Vagina (tissue), 2 donors: Measurements from ENCODE around the gene WNT16.

ENCODE experiments used
- POLR2A ChIP-seq, 2 donors: fragments of 450-650 bp; IDR thresholded peaks; one replicate each; pipeline ENCODE4 v1.6.1; 2017; ENCODE audit warnings: antibody characterized with exemption in 2 of 2, mild to moderate bottlenecking in 2 of 2, moderate library complexity in 2 of 2
- POLR2AphosphoS5 ChIP-seq, 2 donors: sonication (generic); formaldehyde crosslinking; IDR thresholded peaks; one replicate each; pipeline ENCODE4 v1.9.0; 2017; ENCODE audit warnings: antibody characterized with exemption in 2 of 2, mild to moderate bottlenecking in 2 of 2, low read depth in 1 of 2; ENCODE audit not compliant: insufficient read depth in 1 of 2
- TF ChIP-seq, protein P1 (sequence below), 3 experiments: fragments of 450-650 bp in 2 of 3; fragments of 200-600 bp in 1 of 3; sonication (generic) in 1 of 3; IDR thresholded peaks; one replicate each; pipeline ENCODE4 v1.5.1; 2017 to 2019; ENCODE audit warnings: antibody characterized with exemption in 3 of 3, mild to moderate bottlenecking in 2 of 3, moderate library complexity in 2 of 3

DNA sequence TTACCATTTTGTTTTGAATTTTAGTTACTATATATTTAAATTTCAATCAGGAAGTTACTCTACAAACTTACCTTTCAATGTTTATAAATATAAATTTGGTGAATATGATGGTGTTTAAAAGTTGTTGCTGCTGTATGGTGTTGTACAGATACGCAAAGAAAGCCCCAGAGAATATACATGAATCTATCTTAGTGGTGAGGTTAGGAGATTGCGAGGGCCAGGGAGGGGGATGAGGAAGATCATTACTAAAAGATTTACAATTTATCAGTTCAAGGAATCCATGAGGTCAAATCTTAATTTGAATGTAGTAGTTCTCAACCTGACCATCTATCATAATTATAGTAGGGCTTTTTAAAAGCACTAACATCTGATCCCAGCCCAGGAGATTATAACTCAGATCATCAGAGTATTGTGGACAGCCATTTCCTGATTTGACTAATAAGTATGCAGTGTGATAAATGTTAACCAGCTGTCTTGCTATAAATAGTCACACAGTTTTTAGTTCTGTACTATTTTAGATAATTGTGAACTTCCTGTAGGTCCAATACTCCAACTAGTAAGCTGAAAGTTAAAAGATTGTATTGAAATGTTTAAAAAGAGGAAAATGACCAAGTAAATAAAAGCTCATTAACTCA, 43.7 kb downstream of the WNT16 start:
- TF ChIP-seq, protein P1, sequence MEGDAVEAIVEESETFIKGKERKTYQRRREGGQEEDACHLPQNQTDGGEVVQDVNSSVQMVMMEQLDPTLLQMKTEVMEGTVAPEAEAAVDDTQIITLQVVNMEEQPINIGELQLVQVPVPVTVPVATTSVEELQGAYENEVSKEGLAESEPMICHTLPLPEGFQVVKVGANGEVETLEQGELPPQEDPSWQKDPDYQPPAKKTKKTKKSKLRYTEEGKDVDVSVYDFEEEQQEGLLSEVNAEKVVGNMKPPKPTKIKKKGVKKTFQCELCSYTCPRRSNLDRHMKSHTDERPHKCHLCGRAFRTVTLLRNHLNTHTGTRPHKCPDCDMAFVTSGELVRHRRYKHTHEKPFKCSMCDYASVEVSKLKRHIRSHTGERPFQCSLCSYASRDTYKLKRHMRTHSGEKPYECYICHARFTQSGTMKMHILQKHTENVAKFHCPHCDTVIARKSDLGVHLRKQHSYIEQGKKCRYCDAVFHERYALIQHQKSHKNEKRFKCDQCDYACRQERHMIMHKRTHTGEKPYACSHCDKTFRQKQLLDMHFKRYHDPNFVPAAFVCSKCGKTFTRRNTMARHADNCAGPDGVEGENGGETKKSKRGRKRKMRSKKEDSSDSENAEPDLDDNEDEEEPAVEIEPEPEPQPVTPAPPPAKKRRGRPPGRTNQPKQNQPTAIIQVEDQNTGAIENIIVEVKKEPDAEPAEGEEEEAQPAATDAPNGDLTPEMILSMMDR (IDR thresholded peaks at IDR 0.05): no peak
- no peak for TF ChIP-seq POLR2A (IDR thresholded peaks at IDR 0.05)
- no peak for TF ChIP-seq POLR2AphosphoS5 (IDR thresholded peaks at IDR 0.05; ENCODE audit: insufficient read depth in 1 of 2, low read depth in 1 of 2)
